Measurements from ENCODE around the gene UCP3.

Gene UCP3

DNA sequence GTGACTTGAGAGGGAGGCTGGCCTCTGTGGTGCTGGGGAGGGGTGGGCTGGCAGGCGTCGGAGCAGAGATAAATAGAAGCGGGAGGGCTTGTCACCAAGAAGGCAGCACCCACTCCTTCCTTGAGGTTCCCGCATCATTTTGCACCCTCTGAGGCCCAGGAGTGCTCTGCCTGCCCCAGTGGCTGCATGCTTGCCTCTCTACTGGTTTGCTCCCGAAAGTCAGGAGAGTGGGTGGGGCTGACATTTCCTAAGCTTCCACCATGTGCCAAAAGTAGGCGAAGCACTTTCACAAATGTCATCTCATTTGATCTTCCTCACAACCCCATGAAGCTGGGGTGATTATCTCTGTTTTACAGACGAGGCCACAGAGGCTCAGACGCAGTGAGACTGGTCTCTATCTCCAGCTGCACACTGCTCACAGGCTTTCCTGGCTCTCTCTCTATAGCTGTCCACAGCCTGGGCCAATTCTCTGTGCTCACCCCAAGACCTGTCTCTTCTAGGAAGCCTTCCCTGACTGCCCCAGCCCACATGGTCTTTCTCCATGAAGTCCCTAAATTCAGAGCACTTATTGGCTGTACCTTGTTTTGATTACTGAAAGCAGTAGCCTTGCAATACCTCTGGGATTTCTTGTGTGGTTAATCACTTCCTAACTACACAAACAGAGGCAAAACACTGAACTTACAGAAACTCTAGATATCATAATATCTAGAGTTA lies 2.6 kb upstream of the UCP3 start:
- TF ChIP-seq, protein P1, sequence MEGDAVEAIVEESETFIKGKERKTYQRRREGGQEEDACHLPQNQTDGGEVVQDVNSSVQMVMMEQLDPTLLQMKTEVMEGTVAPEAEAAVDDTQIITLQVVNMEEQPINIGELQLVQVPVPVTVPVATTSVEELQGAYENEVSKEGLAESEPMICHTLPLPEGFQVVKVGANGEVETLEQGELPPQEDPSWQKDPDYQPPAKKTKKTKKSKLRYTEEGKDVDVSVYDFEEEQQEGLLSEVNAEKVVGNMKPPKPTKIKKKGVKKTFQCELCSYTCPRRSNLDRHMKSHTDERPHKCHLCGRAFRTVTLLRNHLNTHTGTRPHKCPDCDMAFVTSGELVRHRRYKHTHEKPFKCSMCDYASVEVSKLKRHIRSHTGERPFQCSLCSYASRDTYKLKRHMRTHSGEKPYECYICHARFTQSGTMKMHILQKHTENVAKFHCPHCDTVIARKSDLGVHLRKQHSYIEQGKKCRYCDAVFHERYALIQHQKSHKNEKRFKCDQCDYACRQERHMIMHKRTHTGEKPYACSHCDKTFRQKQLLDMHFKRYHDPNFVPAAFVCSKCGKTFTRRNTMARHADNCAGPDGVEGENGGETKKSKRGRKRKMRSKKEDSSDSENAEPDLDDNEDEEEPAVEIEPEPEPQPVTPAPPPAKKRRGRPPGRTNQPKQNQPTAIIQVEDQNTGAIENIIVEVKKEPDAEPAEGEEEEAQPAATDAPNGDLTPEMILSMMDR (IDR thresholded peaks at IDR 0.05; ENCODE audit: extremely low read depth, missing control alignments): no peak

DNA sequence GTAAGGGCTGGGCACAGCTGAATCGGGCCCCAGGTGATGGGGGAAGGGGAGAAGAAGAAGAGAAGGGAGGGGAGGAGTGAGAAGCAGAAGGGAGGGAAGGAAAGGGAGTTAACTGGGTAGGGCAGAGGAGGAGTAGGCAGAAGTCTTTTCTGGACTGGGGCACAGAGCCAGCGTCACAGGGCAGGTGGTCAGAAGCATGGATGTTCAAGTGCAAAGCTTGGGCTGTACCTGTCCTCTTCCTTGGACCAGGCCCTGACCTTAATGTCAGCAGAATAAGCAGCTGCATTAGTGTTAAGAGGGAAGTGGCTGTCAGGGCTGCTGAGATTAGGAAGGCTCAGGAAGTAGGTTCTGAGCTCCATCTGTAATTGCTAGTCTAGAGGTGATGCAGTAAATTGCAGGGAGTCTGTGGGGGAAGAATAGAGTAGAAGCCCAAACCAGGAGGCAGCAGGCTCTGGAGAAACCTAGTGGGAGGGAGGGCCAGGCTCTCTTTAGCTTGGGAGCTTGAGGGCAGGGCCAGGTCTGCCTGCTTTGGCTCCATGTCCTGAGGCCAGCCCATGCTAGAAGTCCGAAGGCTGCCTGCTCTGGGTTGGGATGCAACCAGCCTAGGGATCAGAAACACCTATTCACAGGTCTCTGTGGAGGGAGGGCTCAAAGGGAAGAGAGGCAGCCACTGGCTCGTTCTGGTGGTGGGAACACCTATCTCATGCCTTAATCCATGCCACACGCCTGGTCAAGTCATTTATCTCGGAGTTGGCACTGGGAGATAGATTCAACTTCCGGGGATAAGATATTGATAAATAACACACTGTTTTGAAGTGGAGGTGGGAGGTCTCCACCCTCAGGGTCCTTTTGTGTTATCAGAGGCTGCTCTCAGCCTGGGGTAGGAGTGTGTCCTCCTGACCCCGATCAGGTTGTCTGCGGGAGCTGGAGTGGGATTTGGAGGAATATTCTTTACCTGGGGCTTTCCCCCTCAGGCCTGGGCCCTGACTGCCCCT lies 1.7 kb upstream of the UCP3 start:
- DNase-seq (ENCODE audit: low spot score): no peak
- TF ChIP-seq, protein P1 (IDR thresholded peaks at IDR 0.05; ENCODE audit: extremely low read depth, missing control alignments): no peak

More for the DNA sequence above, 2.6 kb upstream of the UCP3 start:
- peak; percentile 63 for DNase-seq (ENCODE audit: low spot score)

DNA sequence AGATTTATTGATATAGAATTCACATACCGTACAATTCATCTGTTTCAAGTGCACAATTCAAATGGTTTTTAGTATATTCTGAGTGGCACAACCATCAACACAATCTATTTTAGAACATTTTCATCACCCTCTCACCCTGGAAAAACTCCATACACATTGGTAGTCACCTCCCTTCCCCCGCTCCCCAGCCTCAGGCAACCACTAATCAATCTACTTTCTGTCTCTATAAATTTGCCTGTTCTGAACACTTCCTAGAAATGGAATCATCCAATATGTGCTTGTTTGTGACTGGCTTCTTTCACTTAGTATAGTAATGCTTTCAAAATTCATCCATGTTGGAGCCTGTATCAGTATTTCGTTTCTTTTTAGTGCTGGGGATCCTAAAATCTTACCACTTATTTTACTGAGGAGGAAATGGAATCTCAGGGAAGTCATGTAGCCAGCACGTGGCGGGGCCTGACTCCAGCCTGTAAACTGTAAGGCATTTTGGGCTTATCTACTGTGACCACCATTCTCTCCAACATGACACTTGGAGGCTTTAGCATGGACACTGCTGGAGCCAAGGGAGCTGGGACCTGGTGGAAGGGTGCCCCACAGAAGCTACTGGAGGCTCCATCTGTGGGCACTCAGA lies 905 bp upstream of the UCP3 start:
- DNase-seq (ENCODE audit: low spot score): no peak

DNA sequence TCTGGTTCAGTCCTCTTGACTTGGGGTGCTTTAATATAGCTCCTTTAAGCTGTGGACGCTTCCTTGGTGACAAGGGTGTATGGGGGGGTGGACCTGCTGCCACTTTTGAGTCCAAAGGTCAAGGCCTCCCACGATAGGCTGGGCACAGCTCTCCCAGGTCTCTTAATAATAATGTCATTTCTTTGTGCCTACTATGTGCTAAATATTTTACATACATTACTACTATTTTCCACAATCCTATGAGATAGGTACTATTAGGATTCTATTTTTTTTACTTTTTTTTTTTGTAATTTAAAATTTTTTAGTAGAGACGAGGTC lies 304 bp upstream of the UCP3 start:
- TF ChIP-seq, protein P1 (IDR thresholded peaks at IDR 0.05; ENCODE audit: extremely low read depth, missing control alignments): no peak
- DNase-seq (ENCODE audit: low spot score): no peak

More for the DNA sequence above, 905 bp upstream of the UCP3 start:
- TF ChIP-seq, protein P1 (IDR thresholded peaks at IDR 0.05; ENCODE audit: extremely low read depth, missing control alignments): no peak

DNA sequence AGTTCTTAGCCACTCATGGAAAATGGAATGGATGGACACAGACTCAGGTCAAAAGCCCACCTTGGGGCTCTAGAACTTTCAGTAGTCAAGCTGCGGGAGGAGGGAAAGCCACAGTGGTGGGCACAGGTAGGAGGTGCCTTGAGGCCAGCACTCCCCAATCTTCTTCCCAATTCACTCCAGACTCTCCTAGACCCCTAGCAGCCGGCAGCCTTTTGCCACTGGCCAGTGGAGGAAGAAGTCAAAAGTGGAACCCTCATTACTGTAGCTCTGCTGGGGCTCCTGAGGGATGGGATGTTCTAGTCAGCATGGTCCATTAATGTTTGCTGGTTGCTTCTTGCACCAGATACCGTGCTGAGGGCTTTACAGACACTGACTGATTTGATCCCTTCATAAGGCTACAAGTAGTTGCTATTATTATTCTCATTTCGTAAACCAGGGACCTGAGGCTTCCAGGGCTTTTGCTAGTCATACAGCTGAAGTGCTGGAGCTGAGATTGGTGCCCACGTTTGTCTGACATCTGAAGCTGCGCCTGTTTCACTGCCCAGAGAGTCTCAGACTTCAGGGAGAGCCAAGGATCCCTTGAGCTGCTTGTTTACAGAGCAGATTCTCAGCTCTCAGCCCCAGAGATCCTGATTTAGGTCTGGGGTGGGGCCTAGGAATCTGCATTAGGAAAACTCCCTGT lies 1.1 kb downstream of the UCP3 start:
- no peak for DNase-seq (ENCODE audit: low spot score)
- TF ChIP-seq, protein P1 (IDR thresholded peaks at IDR 0.05; ENCODE audit: extremely low read depth, missing control alignments): no peak

DNA sequence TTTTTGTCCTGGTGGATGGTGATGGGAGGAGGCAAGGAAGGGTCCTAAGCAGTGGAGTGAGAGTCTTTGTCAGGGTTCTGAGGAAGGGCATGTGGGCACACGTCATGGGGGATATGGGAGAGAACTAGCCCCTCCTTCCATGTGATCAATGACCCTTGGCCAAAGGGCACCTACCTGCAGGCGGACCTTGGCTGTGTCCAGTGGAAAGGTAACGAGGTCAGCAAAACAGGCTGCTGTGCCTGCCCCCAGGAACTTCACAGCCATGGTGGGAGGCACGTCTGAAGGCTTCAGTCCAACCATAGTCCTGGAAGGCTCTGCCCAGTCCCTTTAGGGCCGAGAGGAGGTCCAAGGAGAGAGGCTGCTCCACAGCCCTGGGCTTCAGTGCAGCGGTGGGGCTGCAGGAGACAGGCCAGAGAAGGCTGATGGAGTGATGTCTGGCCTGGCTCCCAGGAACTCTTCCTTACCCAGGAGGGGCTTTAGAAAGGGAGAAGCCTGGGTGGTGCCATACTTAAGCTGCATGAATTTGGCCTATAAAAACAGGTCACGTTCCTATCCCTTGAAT lies 2.1 kb downstream of the UCP3 start:
- TF ChIP-seq, protein P1 (IDR thresholded peaks at IDR 0.05; ENCODE audit: extremely low read depth, missing control alignments): no peak
- DNase-seq (ENCODE audit: low spot score): no peak

Data from GM20000 (cell line).